ENCODE data around the gene NCS1.

NCS1 gene

DNA sequence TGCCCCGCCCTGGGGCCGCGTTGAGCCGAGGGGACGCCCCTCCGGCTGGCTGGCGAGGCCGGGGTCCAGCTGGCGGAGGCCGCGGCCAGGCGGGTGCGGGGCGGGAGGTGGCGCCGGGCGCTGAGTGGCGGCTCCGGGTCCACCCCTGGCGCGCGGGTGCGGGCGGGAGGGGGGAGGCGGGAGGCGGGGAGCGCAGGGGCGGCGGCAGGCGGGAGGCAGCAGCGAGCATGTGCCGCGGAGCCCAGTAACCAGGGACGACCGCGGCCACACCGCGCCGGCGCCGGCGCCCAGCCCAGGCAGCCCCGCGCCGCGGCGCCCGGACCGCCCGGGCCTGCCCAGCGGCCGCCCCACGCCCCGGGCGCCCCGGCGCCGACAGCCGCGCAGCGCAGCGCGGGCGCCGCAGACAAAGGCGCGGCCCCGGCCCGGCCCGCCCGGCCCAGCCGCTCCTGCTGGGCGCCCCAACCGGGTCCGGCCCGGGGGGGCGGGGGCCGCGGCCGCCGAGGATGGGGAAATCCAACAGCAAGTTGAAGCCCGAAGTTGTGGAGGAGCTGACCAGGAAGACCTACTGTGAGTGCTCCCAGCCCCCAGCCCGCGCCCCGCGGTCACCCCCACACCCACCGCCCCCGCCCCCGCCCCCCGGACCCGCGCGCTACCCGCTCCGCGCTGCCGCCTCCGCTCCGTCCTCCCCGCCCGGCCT is at the start of gene NCS1:
TSS of gene NCS1 (plus strand) at position 244 of the 697 bp plus-strand sequence. CDS start at position 504, 260 bp downstream.
- peak; percentile 78 for DNase-seq

DNA sequence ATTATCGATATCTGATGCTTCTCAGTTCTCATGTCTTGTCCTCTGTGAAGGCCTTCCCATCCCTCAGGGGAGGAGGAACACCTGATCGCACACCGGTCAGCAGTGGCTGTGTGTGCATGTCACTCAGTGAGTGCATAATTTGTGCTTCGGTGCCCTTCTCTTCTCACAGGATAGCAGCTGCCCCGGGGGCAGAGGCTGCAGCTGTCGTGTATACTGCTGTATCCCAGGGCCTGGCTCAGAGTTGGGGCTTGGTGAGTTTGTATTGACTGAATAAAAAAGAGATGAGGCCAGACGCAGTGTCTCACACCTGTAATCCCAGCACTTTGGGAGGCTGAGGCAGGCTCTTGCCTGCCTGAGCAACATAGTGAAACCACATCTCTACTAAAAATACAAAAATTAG is 49.7 kb upstream of the NCS1 start:
- no peak for DNase-seq

DNA sequence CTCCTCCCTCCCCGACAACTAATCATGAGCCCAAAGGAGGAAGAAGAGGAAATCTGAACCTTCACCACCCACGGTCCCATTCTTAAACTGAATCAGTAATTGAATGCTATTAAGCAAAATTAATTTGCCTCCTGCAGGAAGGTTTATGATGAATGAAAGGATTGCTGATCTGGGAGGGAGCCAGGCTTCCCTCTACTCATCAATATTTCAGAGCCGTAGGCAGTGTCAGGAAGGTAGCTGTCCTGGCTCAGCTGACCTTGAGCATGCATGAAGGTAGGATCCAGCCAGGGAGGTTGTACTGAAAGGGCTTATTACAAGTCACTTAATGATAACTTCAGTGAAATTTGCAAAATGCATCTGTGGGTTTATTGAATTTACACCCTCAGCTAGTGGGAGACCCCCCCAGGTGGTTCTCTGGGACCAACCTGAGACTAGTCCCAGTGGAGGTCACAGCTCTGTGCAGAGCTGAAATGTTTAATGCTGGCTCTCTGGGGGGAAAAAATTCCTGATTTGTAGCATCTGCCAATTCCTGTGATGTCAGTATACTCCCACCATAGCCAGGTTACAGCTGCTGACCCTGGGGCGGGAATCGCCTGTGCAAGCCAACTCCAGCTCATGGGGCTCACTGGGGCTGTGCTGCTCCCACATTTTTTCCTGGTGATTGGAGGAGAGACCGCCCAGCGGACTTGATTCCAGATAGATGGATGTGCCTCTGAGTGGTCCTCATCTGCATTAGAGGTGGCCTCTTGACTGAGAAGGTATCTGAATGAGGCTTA is 47.9 kb upstream of the NCS1 start:
- no peak for DNase-seq

DNA sequence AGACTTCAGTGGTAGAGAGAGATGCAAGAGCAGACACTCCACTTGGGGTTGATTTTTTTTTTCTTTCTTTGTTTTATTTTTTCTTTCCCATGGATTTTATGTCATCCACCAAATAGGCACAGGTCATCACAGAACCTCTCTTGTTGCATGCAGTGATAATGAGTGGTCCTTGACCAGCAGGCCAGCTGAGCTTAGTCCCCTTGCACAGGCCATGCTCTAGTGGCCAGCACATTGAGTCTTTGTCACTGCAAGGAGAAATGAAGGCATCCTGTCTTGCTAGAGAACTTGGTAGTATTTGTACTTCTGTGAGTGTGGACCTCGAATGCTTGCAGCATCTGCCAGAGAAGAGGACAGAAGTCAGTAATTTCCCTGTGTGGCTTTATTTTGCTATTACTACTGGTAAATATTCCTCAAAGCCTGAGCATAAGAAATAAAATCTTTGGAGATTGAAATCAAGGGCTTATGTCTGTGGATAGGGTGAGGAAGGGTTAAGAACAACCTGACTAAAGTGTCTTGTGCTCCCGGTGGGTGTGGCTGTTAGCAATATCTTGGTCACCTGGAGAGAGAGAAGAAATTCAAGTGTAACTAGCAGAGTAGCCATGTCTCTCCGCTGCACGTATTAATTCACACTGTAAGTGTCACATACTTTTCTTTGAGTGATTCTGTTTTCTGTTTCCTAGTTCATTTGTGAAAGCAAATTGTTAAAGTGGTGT is 45.3 kb upstream of the NCS1 start:
- DNase-seq: no peak

DNA sequence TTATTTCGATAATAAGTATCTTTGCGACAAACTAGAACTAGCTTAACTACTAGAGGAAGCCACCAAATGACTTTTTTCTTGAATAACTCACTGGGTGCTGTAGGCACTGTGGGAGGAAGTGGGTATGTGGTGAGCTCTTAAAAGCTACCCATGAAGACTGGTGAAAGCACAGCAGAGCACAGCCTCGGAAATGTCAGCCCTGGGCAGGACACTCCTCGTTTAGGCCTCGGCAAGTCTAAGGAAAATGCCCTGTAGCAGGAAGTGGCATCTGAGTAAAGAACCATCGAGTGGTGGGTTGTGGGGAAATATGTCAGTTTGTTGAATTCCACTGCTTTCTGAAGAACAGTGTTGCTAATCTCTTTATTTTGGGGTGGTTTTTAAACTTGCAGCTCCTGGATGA is 44.0 kb upstream of the NCS1 start:
- no peak for DNase-seq

DNA sequence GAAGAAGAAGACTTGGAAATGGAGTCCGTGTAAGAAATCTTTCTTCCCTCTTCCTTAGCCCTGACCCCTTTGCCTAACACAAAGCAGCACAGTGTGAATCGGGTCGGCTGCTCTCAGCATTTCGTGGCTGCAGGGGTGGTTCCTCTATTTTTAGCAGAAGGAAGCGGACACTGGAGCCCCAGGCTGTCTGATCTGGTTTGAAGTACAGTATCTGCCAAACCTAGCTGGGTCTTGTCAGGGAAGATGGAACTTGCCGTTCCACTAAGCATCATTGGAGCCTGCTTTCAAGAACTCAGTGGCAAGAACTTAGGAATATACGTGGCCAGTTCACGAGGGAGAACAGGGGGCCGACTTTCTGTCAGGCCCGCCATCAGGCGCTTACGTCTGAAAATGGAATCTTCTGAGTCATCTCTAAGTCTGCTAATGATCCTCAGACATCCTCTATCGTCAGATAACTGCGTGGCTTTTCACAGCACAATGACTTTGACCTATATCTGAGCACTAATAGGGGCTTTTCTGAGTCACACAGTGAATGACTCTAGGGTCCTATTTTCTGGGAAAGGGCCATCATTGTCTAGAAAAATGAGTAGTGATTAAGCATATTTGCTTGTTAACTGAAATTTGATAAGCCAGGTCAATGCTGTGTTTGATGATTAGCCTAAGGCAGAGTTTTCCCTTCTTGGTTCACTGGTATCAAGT is 43.3 kb upstream of the NCS1 start:
- DNase-seq: peak; percentile 97

DNA sequence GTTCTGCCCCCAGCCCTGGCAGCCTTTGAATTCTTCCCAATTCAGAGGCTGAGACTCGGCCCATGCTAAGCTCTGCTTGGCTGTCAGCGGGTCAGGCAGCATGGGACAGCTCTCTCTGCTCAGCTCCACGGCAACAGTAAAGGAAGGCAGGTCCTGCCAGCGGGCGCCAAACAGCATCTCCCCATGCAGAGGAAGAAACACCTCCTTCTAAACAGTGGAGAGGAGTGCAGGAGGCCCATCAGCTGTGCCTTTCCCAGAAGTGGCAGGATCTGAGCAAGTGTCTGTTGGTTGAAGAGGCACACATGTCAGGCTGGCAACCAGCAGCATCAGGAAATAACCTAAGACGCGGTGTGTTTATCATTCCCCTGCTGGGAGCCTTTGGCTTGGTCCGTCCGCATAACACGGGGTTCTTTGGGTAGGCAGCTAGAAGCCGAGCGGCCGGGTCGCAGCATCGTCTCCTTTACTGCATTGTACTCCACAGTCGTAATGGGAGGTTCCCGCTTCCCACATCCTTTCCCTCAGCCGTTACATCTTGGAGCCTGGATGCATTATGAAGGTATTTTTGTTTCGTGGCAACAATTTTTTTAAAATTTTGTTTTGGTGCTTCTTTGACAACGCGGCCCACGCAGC is 42.7 kb upstream of the NCS1 start:
- no peak for DNase-seq

DNA sequence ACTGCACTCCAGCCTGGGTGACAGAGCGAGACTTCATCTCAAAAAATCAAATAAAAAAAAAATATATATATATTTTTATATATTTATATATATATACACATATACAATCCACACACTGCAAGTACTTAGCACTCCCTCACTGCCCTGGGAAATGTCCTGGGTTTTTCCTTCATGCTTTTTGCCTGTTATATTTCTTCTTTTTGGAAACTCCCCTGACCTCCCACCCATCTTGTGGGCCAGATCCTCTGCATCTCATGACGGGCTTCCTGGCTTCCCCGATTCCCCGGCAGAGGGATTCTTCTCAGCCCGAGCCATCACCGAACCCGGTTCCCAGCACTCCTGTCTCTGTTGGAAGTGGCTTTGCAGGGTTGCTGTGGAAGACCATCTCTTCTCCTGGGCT is 39.5 kb upstream of the NCS1 start:
- DNase-seq: no peak

DNA sequence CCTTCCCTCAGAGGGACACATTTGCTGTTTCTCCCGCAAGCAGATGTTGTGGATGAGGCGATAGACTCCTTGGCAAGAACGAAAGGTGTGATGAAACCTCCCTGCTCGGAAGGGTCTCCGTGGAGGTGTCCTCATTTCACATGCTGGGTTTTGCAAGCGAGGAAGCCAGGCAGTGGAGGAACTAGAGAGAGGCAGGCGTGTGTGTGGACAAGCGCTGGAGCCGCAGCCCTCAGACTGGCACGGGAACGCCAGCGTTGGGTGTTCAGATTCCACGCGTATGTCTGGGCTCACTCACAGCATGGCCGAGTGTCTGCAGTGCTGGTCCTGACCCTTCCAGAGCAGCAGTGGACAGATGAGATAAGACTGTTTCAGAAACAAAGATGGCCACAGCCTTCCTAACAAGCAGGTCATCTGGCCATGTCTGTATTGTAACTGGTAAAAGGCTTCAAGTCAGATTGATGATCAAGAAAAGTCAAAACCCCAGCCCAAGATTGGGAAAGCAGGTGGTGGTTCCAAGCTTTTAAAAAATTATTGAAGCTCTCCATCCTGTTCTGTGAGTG is 35.0 kb upstream of the NCS1 start:
- no peak for DNase-seq

DNA sequence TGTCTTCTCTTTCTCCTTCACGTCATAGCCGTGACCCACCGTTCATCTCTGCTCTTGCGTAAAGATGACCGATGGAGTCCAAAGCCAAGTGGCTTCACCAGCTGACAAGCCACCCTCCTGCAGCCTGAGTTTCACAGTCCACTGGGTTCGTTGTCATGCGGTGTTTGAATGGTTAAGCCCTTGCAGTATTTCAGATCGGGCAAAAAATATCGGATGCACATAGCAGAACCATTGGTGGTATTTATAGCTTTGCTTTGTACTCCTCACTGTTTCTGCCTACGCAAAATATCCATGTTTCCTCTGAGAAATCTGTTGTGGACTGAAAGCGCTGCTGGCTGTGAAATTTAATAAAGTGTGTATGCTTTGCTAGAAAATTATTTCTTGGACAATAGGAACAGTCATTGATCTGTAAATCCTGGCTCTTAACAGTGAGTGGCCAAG is 34.5 kb upstream of the NCS1 start:
- DNase-seq: no peak

DNA sequence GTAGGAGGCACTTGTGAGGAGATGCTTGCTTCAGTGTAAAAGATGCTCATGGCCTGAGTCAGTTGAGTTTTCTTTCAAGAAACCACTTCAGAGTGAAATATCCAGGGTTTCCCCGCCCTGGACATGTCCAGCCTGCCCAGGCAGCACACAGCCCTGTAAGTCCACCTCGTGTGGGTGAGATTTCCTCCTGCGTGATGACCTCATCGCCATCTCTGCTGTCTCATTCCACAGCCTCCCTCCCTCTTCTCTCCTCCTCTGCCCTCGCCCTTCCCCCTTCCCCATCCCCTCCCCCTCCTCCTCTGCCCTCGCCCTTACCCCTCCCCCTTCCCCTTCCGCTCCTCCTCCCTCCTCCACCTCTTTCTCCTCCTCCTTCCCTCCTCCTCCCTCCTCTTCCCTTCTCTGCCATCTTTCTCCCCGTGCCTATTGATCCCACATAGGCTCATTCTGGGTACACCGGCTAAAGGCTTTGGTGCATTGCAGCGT is 34.0 kb upstream of the NCS1 start:
- peak; percentile 90 for DNase-seq

DNA sequence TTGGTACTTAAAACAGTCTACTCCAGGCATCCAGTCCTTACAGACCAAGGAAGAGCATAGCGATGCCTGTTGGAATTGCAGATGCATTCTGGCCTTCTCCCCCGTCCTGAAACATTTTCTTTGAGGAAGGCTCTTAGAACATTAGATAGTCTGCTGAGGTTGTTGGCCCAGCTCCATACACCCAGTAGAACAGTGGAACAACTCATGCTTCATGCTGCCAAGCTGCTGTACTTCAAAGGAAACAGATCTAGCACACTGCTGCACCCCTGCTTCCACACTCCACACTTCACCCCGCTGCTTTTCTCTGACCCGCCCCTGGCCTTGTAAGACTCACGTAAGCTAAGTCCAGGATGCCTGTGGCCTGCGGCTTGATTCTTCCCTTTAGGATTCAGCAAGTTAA is 33.4 kb upstream of the NCS1 start:
- peak; percentile 96 for DNase-seq

DNA sequence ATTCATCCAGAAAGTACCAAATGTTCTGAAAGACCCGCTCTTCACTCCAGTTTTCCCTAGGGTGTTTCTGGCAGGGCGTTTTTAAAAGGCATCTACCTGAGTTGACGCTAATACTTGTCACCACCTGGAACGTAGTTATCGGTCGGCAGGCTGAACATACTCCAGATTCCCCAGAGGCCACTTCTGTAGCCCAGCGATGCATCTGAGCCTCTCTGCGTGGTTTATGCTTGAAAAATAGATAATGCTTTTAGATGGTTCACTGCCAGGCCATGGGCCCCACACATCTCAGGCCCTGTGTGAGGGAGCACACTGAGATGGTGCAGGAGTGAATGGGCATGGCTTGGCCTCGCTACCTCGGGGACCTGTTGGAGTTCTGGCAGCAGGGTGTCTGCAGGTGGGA is 33.0 kb upstream of the NCS1 start:
- DNase-seq: no peak

DNA sequence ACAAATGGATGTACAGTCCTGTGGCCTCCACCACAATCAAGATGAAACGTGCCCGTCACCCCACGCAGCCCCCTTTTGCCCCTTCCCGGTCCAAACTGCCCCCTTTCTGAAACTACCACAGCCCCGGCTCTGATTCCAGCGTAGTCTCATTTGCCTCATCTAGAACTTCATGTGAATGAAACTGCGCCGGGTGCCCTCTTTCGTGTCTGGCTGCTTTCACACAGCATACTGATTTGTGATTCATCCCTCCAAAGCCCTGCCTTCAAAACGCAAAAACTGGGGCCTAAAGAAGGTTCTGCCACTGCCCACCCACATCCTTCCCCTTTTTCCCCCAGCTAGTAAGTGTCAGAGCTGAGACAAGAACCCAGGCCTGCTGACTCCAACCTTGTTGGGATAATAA is 31.5 kb upstream of the NCS1 start:
- no peak for DNase-seq

DNA sequence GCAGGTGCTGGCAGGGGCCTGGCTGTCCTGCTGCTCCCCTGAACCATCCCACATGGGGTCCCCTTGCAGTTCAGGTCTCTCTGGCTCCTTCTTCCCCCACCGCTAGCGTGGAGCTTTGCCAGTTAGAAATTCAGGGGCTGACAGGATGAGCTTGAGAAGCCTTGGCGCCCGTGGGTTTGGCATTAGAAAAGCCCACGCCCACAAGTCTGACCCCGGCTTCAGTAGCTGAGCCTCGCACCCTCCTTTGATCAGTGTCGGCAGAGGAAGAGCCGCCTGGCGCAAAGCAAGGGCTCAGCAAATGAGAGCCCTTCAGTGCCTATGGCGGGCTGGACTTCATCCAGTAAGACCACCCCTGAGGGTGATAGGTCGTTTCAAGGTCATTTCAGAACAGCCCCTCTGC is 30.1 kb upstream of the NCS1 start:
- no peak for DNase-seq

DNA sequence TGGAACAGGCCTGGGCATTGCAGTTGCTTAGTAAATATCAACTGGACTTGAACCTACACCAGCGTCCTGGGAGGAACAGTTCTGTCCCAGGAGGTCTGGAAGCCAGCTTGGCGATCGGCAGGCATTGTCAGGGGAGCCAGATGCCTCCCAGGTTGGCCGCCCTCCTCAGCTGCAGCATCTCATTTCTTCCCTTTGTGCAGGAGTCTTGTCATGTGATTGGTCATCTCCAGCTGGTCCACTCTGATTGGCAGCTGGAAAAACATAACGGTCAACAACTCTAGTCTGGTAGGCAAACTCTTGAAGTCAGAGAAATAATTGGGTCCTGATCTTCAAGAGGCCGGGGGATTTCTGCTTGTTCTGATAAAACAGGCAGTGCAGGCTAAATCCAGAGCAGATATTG is 29.6 kb upstream of the NCS1 start:
- no peak for DNase-seq

DNA sequence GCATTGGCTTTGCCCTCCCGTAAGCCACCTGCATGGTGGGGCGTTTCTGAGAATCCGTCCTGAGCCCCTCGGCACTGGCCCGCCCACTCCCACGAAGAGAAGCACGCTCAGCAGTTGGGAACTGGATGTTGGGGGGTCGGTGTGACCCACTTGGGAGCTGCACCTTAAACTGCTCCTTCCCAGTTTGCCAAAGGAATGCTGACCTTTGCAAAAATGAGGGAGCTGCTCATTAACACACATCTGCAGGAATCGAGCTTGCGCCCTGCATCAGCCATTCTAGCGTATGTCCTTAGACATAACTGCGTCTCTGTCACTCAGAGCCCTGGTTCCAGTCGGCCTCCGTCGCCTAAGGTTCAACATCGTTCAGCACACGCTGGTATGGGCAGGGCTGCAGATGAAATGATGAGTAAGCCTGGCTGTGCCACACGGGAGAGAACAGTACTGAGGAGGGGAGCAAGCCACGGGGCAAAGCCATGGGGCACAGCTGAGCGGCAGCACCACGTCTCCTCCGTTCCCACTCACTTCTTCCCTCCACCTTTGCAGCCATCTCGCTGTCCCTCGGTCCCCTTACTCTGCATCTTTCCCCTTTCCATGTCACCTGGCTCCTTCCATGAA is 28.8 kb upstream of the NCS1 start:
- DNase-seq: no peak

DNA sequence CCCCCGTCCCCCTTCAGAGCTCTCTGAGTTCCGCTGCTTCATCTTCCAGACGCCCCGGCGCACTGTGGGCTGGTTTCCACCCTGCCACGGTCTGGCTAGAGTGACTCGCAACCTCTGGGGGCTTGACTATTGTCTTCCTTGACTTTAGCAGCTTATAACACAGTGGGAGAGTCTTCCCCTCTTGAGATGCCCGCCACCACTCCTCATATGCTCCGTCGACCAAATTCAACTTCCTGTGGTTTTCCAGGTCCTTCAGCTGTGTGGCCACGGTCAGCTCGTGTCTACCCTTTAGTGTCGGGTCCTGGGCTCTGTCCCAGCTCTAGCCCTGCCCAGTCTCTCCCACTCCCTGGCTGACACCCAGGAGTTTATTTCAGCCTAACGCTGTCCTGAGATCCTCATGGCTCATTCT is 28.2 kb upstream of the NCS1 start:
- DNase-seq: peak; percentile 61

DNA sequence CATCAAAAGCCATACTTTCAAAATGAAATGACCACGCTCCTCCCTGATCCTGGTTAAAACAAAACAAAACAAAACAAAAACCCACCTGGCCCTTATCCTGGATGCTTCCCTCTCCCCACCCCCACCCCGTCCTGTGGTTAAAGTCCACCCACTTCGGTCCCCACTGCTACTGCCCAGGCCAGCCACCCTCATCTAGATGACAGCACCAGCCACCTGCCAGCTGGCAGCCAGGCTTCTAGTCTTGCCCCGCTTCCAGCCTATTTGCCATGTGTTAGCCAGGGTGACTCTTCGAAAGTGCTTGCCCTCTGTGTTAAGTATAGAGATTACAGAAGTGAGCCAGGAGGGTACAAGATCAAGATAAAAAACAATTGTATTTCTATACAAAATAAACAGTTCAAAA is 27.5 kb upstream of the NCS1 start:
- no peak for DNase-seq

DNA sequence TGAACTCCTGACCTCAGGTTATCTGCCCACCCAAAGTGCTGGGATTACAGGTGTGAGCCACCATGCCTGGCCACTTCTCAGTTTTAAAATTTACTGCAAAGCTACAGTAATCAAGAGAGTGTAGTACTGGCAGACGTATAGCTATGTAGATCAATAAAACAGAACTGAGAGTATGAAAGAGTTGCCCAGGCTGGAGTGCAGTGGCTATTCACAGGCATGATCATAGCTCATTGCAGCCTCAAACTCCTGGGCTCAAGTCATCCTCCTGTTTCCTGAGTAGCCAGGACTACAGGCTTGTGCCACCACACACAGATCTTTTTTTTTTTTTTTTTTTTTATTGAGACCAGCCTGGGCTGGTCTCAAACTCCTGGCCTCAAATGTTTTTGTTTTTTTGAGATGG is 26.5 kb upstream of the NCS1 start:
- no peak for DNase-seq

DNA sequence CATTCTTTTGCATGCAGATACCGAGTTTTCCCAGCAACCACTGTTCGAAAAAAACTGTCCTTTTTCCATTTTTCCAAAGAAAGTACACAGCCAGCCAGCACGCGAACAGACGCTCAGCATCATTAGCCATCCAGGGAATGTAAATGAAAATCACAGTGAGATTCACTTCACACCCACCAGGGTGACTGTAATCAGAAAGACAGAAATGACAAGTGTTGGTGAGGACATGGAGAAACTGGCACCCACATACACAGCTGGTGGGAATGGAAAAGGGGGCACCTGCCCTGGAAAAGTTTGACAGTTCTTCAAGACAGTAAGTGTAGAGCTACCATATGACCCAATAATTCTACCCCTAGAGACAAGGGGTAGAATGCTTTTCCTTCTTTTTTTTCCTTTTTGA is 25.0 kb upstream of the NCS1 start:
- DNase-seq: no peak

DNA sequence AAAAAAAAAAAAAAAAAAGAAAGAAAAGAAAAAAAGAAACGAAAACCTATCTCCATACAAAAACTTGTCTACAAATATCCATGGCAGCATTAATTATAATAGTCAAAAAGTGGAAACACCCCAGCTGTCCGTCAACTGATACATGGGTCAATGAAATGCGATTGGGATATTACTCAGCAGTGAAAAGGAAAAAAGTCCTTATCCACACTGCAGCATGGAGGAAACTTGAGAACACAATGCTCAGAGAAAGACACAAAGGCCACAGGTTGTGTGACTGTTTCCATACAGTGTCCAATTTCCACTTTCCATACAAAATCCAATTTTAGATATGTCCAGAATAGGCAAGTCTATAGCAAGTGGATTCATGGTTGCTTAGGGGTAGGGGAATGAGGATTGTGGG is 24.3 kb upstream of the NCS1 start:
- DNase-seq: no peak

All from fibroblast of skin of right biceps (primary cell).